NCI-H2227 (cell line): Measurements from ENCODE around the gene CYTH2.

Experiments used
- DNase-seq: peaks from one replicate; lab custom pipeline; 2025; ENCODE audit not compliant: unreplicated experiment; lab: John Stamatoyannopoulos, UW

CYTH2 gene

GRCh38 chr19:48452289-48453190 is 16.6 kb upstream of the CYTH2 start:
- DNase-seq, result no peak

GRCh38 chr19:48454150-48454730 is 14.9 kb upstream of the CYTH2 start:
- no peak for DNase-seq

- no peak for DNase-seq
Observed at GRCh38 chr19:48455171-48455907, 13.8 kb upstream of the CYTH2 start, which contains the start of gene KCNJ14. TSS of gene KCNJ14 (plus strand) at chr19:48455574. CDS start at chr19:48461725, 6,151 bp downstream.

GRCh38 chr19:48455908-48456562 is 13.1 kb upstream of the CYTH2 start:
- no peak for DNase-seq

- DNase-seq, result no peak
Observed at GRCh38 chr19:48456864-48457263, 12.3 kb upstream of the CYTH2 start.

GRCh38 chr19:48458016-48458415 is 11.2 kb upstream of the CYTH2 start:
- DNase-seq, result no peak

GRCh38 chr19:48461651-48461981 is 7.6 kb upstream of the CYTH2 start:
- no peak for DNase-seq

- DNase-seq, result no peak
Observed at GRCh38 chr19:48461982-48462655, 7.0 kb upstream of the CYTH2 start.

GRCh38 chr19:48465215-48465614 is 4.0 kb upstream of the CYTH2 start:
- no peak for DNase-seq

GRCh38 chr19:48466561-48467325 is 2.4 kb upstream of the CYTH2 start:
- DNase-seq, result no peak

GRCh38 chr19:48468772-48469288 is 339 bp upstream of the CYTH2 start:
- DNase-seq, result peak; percentile 99

- no peak for DNase-seq
Observed at GRCh38 chr19:48469934-48470680, 938 bp downstream of the CYTH2 start.

- no peak for DNase-seq
Observed at GRCh38 chr19:48470856-48471255, 1.7 kb downstream of the CYTH2 start.

GRCh38 chr19:48471836-48472235 is 2.7 kb downstream of the CYTH2 start:
- DNase-seq, result no peak

- no peak for DNase-seq
Observed at GRCh38 chr19:48473161-48473966, 4.2 kb downstream of the CYTH2 start.

- no peak for DNase-seq
Observed at GRCh38 chr19:48474084-48474592, 5.0 kb downstream of the CYTH2 start.

GRCh38 chr19:48475369-48476068 is 6.3 kb downstream of the CYTH2 start:
- no peak for DNase-seq
